ENCODE results near the gene ECHDC3.

Gene ECHDC3

DNA sequence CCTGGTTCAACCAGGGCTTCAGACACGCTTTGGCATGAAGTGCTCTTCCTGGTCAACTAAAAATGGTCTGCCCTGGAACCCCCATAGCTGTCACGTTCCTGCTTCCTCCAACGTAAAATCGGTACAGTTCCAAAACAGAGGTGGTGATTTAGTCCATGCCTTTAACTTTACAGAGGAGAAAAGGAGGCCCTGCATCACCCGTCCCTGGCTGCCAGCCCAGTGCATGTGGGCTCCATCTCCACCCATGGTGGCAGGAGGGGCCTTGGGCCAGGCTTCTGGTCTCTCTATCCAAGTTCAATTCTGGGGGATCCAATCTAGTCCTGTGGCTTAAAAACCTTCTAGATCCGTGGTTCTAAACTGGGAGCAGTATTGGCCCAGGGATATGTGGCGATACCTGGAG is 18.7 kb downstream of the ECHDC3 start:
- no peak for DNase-seq (ENCODE audit: low read depth, low spot score)
- H3K4me1 ChIP-seq (ENCODE audit: control insufficient read depth, insufficient read depth, low read length) = no peaks in the 10 kb centered on the region; the same call in 1 of the 2 replicates
- WGBS (ENCODE audit: insufficient coverage, insufficient read length) = no CpG with 5 or more reads among the region's 7 CpGs

DNA sequence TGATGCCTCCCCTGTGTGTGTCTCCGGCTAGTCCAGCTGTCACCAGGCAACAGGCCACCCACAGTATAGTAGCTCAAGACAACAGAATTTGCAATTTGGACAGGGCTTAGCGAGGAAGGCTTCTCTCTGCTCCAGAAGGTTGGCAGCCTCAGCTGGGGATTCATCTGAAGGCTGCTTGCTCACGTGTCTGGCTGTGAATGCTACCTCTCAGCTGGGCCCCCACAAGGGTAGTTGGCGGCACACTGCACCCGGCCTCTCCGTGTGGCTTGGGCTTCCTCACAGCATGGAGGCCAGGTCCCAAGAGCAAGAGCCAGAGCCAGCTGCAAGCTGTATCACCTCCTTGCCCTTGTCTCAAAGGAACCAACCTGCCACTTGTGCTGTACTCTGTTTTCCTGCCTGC is 19.2 kb downstream of the ECHDC3 start:
- DNase-seq (ENCODE audit: low read depth, low spot score) = no peak
- Histone ChIP-seq H3K4me3 (ENCODE audit: low read length) (no peak overlapping the region), H3K4me1 (ENCODE audit: control insufficient read depth, insufficient read depth, low read length) (no peaks in the 10 kb centered on the region; the same call in 1 of the 2 replicates), H3K9me3 (ENCODE audit: control insufficient read depth, insufficient read depth, low read length) (no peaks in the 10 kb centered on the region), H3K27me3 (ENCODE audit: control insufficient read depth, insufficient read depth, low read length) (no peaks in the 10 kb centered on the region), H3K36me3 (ENCODE audit: control insufficient read depth, insufficient read depth, low read length) (peaks cover 6% of the 10 kb centered on the region; the same call in 1 of the 2 replicates), H3K27ac (ENCODE audit: low read length) (no peak overlapping the region)
- WGBS (ENCODE audit: insufficient coverage, insufficient read length) = no CpG with 5 or more reads among the region's 6 CpGs

More for the DNA sequence above, 18.7 kb downstream of the ECHDC3 start:
- Histone ChIP-seq H3K4me3 (ENCODE audit: low read length) (no peak overlapping the region), H3K9me3 (ENCODE audit: control insufficient read depth, insufficient read depth, low read length) (no peaks in the 10 kb centered on the region), H3K27ac (ENCODE audit: low read length) (no peak overlapping the region), H3K36me3 (ENCODE audit: control insufficient read depth, insufficient read depth, low read length) (peaks cover 6% of the 10 kb centered on the region; the same call in 1 of the 2 replicates), H3K27me3 (ENCODE audit: control insufficient read depth, insufficient read depth, low read length) (no peaks in the 10 kb centered on the region)

DNA sequence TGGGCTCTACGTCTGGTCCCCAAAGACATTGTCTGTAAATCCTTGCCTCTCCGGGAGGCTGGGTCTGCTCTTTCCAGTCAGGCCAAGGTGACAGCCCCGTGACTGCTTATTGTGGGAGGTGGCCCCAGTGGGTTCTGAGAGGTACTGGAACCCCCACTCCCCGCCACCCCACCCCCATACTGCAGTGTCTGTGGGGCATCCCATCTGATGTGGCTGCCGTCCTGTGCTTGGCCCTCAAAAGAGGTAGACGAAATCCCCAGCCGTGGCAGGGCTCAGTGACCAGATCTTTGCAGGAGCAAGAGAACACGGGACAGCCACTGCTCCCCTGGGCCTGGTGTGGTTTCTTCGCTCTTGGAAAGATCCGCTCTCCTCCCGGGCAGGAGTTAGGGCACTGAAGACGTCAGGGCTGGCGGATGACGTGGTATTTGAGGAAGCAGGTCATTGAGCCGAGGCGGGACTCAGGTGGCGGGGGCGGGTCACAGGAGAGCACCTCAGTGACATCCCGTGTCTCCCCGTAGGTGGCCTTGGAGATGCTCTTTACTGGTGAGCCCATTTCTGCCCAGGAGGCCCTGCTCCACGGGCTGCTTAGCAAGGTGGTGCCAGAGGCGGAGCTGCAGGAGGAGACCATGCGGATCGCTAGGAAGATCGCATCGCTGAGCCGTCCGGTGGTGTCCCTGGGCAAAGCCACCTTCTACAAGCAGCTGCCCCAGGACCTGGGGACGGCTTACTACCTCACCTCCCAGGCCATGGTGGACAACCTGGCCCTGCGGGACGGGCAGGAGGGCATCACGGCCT is 20.7 kb downstream of the ECHDC3 start:
- WGBS (ENCODE audit: insufficient coverage, insufficient read length) = no CpG with 5 or more reads among the region's 32 CpGs
- Histone ChIP-seq H3K4me3 (ENCODE audit: low read length) (no peak overlapping the region), H3K9me3 (ENCODE audit: control insufficient read depth, insufficient read depth, low read length) (no peaks in the 10 kb centered on the region), H3K4me1 (ENCODE audit: control insufficient read depth, insufficient read depth, low read length) (no peaks in the 10 kb centered on the region; the same call in 1 of the 2 replicates), H3K27ac (ENCODE audit: low read length) (no peak overlapping the region), H3K36me3 (ENCODE audit: control insufficient read depth, insufficient read depth, low read length) (peaks cover 6% of the 10 kb centered on the region; the same call in 1 of the 2 replicates), H3K27me3 (ENCODE audit: control insufficient read depth, insufficient read depth, low read length) (no peaks in the 10 kb centered on the region)
- no peak for DNase-seq (ENCODE audit: low read depth, low spot score)

DNA sequence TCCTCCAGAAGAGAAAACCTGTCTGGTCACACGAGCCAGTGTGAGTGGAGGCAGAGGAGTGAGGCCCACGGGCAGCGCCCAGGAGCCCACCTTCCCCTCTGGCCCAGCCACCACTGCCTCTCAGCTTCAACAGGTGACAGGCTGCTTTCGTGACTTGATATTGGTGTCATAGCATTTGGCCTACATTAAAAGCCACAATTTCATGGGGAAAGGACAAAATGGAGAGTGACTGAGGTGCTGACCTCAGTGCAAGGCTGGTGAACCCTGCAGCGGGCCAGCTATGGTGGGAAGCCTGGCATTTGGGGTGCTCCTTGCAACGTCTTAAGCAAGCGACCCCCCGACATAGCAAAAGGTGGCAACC is 21.3 kb downstream of the ECHDC3 start:
- no peaks in the 10 kb centered on the region; the same call in 1 of the 2 replicates for H3K4me1 ChIP-seq (ENCODE audit: control insufficient read depth, insufficient read depth, low read length)
- H3K27me3 ChIP-seq (ENCODE audit: control insufficient read depth, insufficient read depth, low read length) = no peaks in the 10 kb centered on the region
- H3K9me3 ChIP-seq (ENCODE audit: control insufficient read depth, insufficient read depth, low read length) = no peaks in the 10 kb centered on the region
- no peak overlapping the region for H3K4me3 ChIP-seq (ENCODE audit: low read length)
- H3K27ac ChIP-seq (ENCODE audit: low read length) = no peak overlapping the region
- no peak for DNase-seq (ENCODE audit: low read depth, low spot score)
- peaks cover 6% of the 10 kb centered on the region; the same call in 1 of the 2 replicates for H3K36me3 ChIP-seq (ENCODE audit: control insufficient read depth, insufficient read depth, low read length)
- WGBS (ENCODE audit: insufficient coverage, insufficient read length) = no CpG with 5 or more reads among the region's 8 CpGs

DNA sequence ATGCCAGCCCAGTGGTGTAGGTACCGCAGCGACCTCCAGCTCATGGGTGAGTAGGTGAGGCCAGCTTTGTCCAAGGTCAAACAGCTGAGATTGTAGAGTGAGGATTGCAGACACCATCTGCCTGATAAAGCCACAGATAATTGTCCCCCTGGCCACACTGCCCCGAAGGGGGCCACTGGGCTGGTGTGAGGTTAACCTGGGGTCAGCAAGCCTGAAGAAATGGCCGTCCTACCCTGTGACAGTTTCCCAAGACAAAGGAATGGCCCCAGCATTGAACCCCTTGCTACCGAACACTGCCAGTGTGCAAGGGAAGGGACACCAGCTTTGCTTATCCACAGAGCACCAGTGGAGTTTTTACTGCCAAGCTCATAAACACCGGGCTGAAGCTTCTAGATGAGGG is 23.0 kb downstream of the ECHDC3 start:
- Histone ChIP-seq H3K36me3 (ENCODE audit: control insufficient read depth, insufficient read depth, low read length) (peaks cover 4% of the 10 kb centered on the region; the same call in 1 of the 2 replicates), H3K9me3 (ENCODE audit: control insufficient read depth, insufficient read depth, low read length) (no peaks in the 10 kb centered on the region), H3K27me3 (ENCODE audit: control insufficient read depth, insufficient read depth, low read length) (no peaks in the 10 kb centered on the region), H3K4me3 (ENCODE audit: low read length) (no peak overlapping the region), H3K27ac (ENCODE audit: low read length) (no peak overlapping the region), H3K4me1 (ENCODE audit: control insufficient read depth, insufficient read depth, low read length) (no peaks in the 10 kb centered on the region; the same call in 1 of the 2 replicates)
- no CpG with 5 or more reads among the region's 6 CpGs for WGBS (ENCODE audit: insufficient coverage, insufficient read length)
- DNase-seq (ENCODE audit: low read depth, low spot score) = no peak

DNA sequence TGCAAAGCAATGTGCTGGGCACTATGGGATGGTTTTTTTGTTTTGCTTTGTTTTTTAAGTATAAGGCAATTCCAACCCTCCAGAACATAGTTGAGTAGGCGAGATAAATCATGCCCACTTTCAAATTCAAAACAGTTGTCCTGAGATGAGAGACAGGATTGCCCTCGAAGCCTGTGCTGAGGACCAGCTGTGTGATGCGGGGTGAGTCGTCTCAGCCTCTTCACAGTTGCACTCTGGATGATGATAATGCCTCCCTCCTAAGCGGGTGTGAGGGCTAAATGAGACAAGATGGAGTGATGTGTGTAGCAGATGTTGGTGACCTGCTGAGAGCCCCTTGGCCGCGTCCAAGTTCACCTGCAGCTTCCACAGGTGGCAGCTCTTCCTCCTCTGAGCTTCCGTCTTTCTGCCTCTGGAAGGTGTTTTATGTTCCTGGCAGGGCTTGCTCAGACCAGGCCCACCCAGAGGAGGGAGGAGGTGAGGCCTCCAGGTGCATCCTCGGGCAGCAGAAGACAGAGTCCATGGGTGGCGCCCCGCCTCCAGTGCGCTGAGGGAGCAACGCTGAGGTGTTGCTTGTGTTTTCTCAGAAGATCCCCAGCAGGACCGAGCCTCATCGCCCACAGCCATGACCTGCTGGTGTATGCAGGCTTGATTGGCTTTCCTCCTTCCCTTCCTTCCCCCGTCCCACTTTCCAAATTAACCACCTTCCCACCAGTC is 30.6 kb downstream of the ECHDC3 start:
- no CpG with 5 or more reads among the region's 16 CpGs for WGBS (ENCODE audit: insufficient coverage, insufficient read length)
- no peak for DNase-seq (ENCODE audit: low read depth, low spot score)
- H3K4me1 ChIP-seq (ENCODE audit: control insufficient read depth, insufficient read depth, low read length) = no peaks in the 10 kb centered on the region
- H3K27ac ChIP-seq (ENCODE audit: low read length) = no peak overlapping the region
- no peak overlapping the region for H3K4me3 ChIP-seq (ENCODE audit: low read length)
- no peaks in the 10 kb centered on the region for H3K9me3 ChIP-seq (ENCODE audit: control insufficient read depth, insufficient read depth, low read length)
- no peaks in the 10 kb centered on the region for H3K27me3 ChIP-seq (ENCODE audit: control insufficient read depth, insufficient read depth, low read length)
- no peaks in the 10 kb centered on the region for H3K36me3 ChIP-seq (ENCODE audit: control insufficient read depth, insufficient read depth, low read length)

DNA sequence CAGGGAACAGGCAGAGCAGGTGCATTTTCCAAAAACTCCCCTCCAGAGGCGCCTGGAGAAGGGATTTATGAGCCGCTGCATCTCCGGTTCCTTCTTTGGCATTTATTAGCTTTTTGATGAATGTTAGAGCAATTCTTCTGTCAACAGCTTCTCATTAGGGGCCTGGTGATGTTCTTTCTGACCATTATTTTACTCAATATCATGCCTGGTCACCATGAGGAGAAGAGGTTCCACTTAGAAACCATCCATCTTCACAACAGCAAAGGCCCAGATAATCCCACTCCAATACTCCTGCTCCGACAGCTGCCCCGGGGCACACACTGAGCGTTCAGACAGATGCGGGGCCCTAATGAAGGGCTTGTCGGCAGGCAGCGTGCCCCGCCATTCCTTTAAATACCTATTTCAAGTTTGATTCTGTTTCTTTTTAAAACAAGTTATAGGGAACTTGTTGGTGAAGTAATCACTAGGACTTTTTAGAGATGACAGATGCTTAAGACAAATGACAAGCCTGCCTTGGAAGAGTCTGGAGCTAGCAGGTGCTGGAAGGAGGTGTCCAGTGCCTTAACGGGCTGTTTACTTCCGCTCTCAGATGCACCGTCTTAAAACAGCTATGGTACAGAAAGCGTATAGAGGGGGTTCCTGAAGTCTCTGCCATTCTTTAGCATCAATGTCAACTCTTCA is 31.7 kb downstream of the ECHDC3 start:
- Histone ChIP-seq H3K27ac (ENCODE audit: low read length) (no peak overlapping the region), H3K27me3 (ENCODE audit: control insufficient read depth, insufficient read depth, low read length) (no peaks in the 10 kb centered on the region), H3K36me3 (ENCODE audit: control insufficient read depth, insufficient read depth, low read length) (no peaks in the 10 kb centered on the region), H3K4me3 (ENCODE audit: low read length) (no peak overlapping the region), H3K4me1 (ENCODE audit: control insufficient read depth, insufficient read depth, low read length) (no peaks in the 10 kb centered on the region), H3K9me3 (ENCODE audit: control insufficient read depth, insufficient read depth, low read length) (no peaks in the 10 kb centered on the region)
- DNase-seq (ENCODE audit: low read depth, low spot score) = no peak
- WGBS (ENCODE audit: insufficient coverage, insufficient read length) = no CpG with 5 or more reads among the region's 14 CpGs

DNA sequence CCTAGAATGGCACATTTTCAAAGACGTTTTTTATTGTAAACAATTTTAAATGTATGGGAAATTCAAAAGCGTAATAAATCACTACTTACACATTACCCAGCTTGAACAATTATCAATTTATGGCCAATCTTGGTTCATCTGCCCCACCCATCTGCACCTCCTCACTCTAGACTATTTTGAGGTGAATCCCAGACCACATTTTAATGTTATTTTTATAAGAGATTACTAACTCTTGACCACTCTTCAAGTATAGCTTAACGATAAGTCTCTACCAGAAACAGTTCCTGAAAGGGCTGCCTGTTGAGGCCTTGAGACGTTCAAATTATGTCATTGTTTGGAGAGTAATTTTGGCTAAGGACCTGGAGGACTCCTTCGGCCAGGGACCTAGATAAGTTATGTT is 33.2 kb downstream of the ECHDC3 start:
- Histone ChIP-seq H3K4me3 (ENCODE audit: low read length) (no peak overlapping the region), H3K36me3 (ENCODE audit: control insufficient read depth, insufficient read depth, low read length) (no peaks in the 10 kb centered on the region), H3K9me3 (ENCODE audit: control insufficient read depth, insufficient read depth, low read length) (no peaks in the 10 kb centered on the region), H3K27ac (ENCODE audit: low read length) (no peak overlapping the region), H3K4me1 (ENCODE audit: control insufficient read depth, insufficient read depth, low read length) (no peaks in the 10 kb centered on the region), H3K27me3 (ENCODE audit: control insufficient read depth, insufficient read depth, low read length) (no peaks in the 10 kb centered on the region)
- DNase-seq (ENCODE audit: low read depth, low spot score) = no peak
- no CpG with 5 or more reads among the region's 5 CpGs for WGBS (ENCODE audit: insufficient coverage, insufficient read length)

DNA sequence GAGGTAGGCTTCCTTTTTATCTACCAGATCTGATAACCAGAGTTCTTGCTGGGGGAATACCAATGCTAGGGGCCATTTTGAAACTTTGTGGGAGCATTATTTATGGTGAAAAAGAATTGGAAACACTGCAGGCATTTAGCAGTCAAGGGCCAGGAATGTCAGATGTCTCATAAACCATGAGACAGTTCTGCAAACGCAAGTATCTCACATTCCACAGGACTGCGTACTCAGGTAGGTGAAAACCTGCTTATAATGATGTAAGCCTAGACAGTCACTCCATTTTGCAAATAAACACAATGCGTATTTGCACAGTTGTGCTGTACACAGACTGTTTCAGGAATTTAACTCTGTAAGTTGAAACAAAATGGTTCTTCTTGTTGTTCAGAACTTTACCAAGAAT is 33.9 kb downstream of the ECHDC3 start:
- H3K4me1 ChIP-seq (ENCODE audit: control insufficient read depth, insufficient read depth, low read length) = no peaks in the 10 kb centered on the region
- no peak for DNase-seq (ENCODE audit: low read depth, low spot score)
- no peak overlapping the region for H3K4me3 ChIP-seq (ENCODE audit: low read length)
- no peak overlapping the region for H3K27ac ChIP-seq (ENCODE audit: low read length)
- WGBS (ENCODE audit: insufficient coverage, insufficient read length) = no CpG with 5 or more reads among the region's 3 CpGs
- H3K36me3 ChIP-seq (ENCODE audit: control insufficient read depth, insufficient read depth, low read length) = no peaks in the 10 kb centered on the region
- H3K27me3 ChIP-seq (ENCODE audit: control insufficient read depth, insufficient read depth, low read length) = no peaks in the 10 kb centered on the region
- H3K9me3 ChIP-seq (ENCODE audit: control insufficient read depth, insufficient read depth, low read length) = no peaks in the 10 kb centered on the region

DNA sequence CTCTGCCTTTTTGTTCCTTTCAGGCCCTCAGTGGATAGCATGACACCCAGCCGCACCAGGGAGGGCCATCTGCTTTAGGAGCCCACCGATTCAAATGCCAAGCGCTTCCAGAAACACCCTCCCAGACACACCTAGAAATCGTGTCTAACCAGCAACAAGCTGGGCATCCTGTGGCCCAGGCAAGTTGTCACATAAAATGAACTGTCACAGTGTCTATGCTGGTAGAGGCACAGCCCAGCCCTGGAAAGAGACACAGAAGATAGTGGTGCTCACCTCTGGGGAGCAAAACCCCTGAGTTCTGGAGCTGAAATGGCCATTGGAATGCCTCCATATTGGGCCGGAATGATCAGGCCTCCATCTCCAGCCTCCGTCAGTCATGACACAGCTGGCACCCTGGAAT is 38.9 kb downstream of the ECHDC3 start:
- no peak overlapping the region for H3K27ac ChIP-seq (ENCODE audit: low read length)
- no peaks in the 10 kb centered on the region for H3K4me1 ChIP-seq (ENCODE audit: control insufficient read depth, insufficient read depth, low read length)
- no peak for DNase-seq (ENCODE audit: low read depth, low spot score)
- H3K4me3 ChIP-seq (ENCODE audit: low read length) = no peak overlapping the region
- WGBS (ENCODE audit: insufficient coverage, insufficient read length) = no CpG with 5 or more reads among the region's 6 CpGs
- H3K9me3 ChIP-seq (ENCODE audit: control insufficient read depth, insufficient read depth, low read length) = no peaks in the 10 kb centered on the region
- H3K36me3 ChIP-seq (ENCODE audit: control insufficient read depth, insufficient read depth, low read length) = no peaks in the 10 kb centered on the region
- H3K27me3 ChIP-seq (ENCODE audit: control insufficient read depth, insufficient read depth, low read length) = no peaks in the 10 kb centered on the region

Measured in iPS DF 6.9 (cell line).